Spleen (tissue), 11 donors: ENCODE data around the gene SORL1. TPM values are rescaled to one million over a fixed set of nuclear protein-coding genes. Genes with fewer than 3 reads are reported as not detected.

ENCODE experiments used
- DNase-seq: peaks from one replicate; pipeline ENCODE4 v3.0.0-alpha.2; 2020
- H3K27ac ChIP-seq, 8 donors: fragments of 200-600 bp; sonication (generic) in 7 of 8; 1 replicate in 4 of 8; 2 replicates in 4 of 8; pipeline versions ENCODE4 v1.5.0 to v1.8.0; 2016 to 2021; ENCODE audit warnings: inconsistent platforms in 4 of 8, mild to moderate bottlenecking in 4 of 8, moderate library complexity in 1 of 8
- H3K27me3 ChIP-seq, 7 donors: fragments of 200-600 bp; sonication (generic) in 6 of 7; replicated peaks in 1 of 7; 1 replicate in 4 of 7; 2 replicates in 3 of 7; pipeline versions ENCODE4 v1.5.0 to v1.8.0; 2016 to 2021; ENCODE audit warnings: inconsistent platforms in 3 of 7, mild to moderate bottlenecking in 1 of 7
- H3K36me3 ChIP-seq, 6 donors: fragments of 200-600 bp; sonication (generic) in 5 of 6; 1 replicate in 4 of 6; 2 replicates in 2 of 6; pipeline versions ENCODE4 v1.5.0 to v1.8.0; 2016 to 2021; ENCODE audit warnings: inconsistent platforms in 2 of 6
- H3K4me1 ChIP-seq, 6 donors: fragments of 200-600 bp; sonication (generic) in 5 of 6; 1 replicate in 3 of 6; 2 replicates in 3 of 6; pipeline versions ENCODE4 v1.5.0 to v1.8.0; 2016 to 2021; ENCODE audit warnings: inconsistent platforms in 3 of 6
- H3K4me3 ChIP-seq, 8 donors: fragments of 200-600 bp; sonication (generic) in 7 of 8; 1 replicate in 4 of 8; 2 replicates in 4 of 8; pipeline versions ENCODE4 v1.5.0 to v1.8.0; 2016 to 2021; ENCODE audit warnings: inconsistent platforms in 4 of 8, mild to moderate bottlenecking in 4 of 8, moderate library complexity in 2 of 8
- H3K9me3 ChIP-seq, 8 donors: fragments of 200-600 bp; sonication (generic) in 7 of 8; 1 replicate in 4 of 8; 2 replicates in 4 of 8; pipeline versions ENCODE4 v1.5.0 to v1.8.0; 2016 to 2021; ENCODE audit warnings: inconsistent platforms in 4 of 8
- CTCF ChIP-seq, 11 experiments: fragments of 200-600 bp in 7 of 11; fragments of 450-650 bp in 4 of 11; sonication (generic) in 4 of 11; IDR thresholded peaks in 8 of 11; conservative IDR thresholded peaks in 3 of 11; 1 replicate in 7 of 11; 2 replicates in 4 of 11; pipeline versions ENCODE4 v1.4.0 to v1.8.0; 2016 to 2021; ENCODE audit warnings: antibody characterized with exemption in 11 of 11, inconsistent platforms in 4 of 11, mild to moderate bottlenecking in 1 of 11
- POLR2A ChIP-seq, 3 donors: fragments of 450-650 bp; IDR thresholded peaks; one replicate each; pipeline ENCODE4 v1.5.1; 2017; ENCODE audit warnings: antibody characterized with exemption in 3 of 3, mild to moderate bottlenecking in 1 of 3
- POLR2AphosphoS5 ChIP-seq, 3 donors: sonication (generic); formaldehyde crosslinking; IDR thresholded peaks; one replicate each; pipeline ENCODE4 v1.5.1; 2017; ENCODE audit warnings: antibody characterized with exemption in 3 of 3
- WGBS, 5 donors: extraction: QIAGEN DNeasy Blood & Tissue Kit in 3 of 5; methylation state at CpG; one replicate each; pipeline versions ENCODE4 v1.1.5 to v1.1.7; 2013 to 2018; 5-methylcytosine and 5-hydroxymethylcytosine counted together
- intact Hi-C: fragments of 100-400 bp; cut with DNase I; formaldehyde crosslinking; loops from one replicate; pipeline ENCODE4 v1.15.0; 2023; ENCODE audit warnings: low total_unique reads
- polyA plus RNA-seq, 3 donors: library from polyadenylated mRNA; stranded (reverse); fragments of 200-250 nt; gene quantifications; one replicate each; pipeline ENCODE4 v1.2.1, GENCODE V29; 2013
- total RNA-seq, 7 donors: library from RNA; depleted of rRNA in 3 of 7; stranded (reverse); fragments of >200 nt in 3 of 7; fragmentation: NEBNext Ultra II Directional in 4 of 7; extraction: Animal tissue kit (Norgen Biotek cat#: 25700) in 4 of 7; gene quantifications; one replicate each; pipeline versions ENCODE4 v1.1.0 to v1.2.1, GENCODE V29; 2016 to 2021
- donor health status: healthy with polysubstance abuse.
- donor health status: DM: no; HTN: no; CAD: no; lungs with moderate emphysema.
- donor health status: DM: no; HTN: no; CAD: no.
- donor health status: Bipolar disorder and iron deficiency.
- donor health status: healthy.
- donor health status: DM: no; HTN: no; CAD: no.
- donor health status: DM: yes; HTN: yes; CAD: no.

SORL1 gene
- total and polyA plus RNA-seq, 10 donors: 3.8 to 328 (median 148) TPM

- peak overlapping the region; percentile 57 to 94 (median 90) for H3K27ac ChIP-seq
- intact Hi-C loops: no loop called here
- H3K27me3 ChIP-seq: no peaks in the 10 kb centered on the region
- H3K9me3 ChIP-seq: no peaks in the 10 kb centered on the region
- no peaks in the 10 kb centered on the region for H3K36me3 ChIP-seq
- DNase-seq: peak; percentile 88
- WGBS, 5 donors: 35 to 53% (median 43%) methylated on average over 7 of the region's 7 CpGs
- H3K4me1 ChIP-seq: peaks cover 27 to 98% (median 52%) of the 10 kb centered on the region in 6 donors
- no peak for TF ChIP-seq POLR2A (IDR thresholded peaks at IDR 0.05)
- TF ChIP-seq CTCF (IDR thresholded peaks at IDR 0.05 in 8 of 11, conservative IDR thresholded peaks at IDR 0.05 in 3 of 11): no peak
- TF ChIP-seq POLR2AphosphoS5 (IDR thresholded peaks at IDR 0.05): peak; percentile 50 to 84 (median 60)
- H3K4me3 ChIP-seq: peak overlapping the region in 1 of 8 donors; percentile 59
Observed at GRCh38 chr11:121418625-121419114, 33.4 kb upstream of the SORL1 start.

DNA sequence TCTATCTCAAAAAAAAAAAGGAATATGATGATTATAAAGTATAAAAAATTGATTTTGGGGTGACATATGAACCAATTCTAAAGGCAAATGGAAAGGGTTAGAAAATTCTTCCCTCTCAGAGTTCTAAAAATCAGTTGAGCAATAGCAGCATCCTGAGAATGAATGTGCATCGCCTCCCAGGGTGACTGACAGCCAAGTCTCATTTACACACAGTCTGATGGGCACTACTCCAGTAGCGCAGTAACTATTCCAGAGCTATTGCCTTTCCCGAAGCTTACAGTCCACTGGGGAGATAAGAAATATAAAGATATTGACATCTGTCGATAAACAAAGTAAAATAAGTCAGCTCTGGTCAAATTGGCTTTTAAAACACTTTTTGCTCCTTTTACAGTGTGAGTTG is 32.3 kb upstream of the SORL1 start:
- Histone ChIP-seq H3K27me3 (no peaks in the 10 kb centered on the region), H3K4me1 (peaks cover 27 to 93% (median 52%) of the 10 kb centered on the region in 6 donors), H3K27ac (peak overlapping the region in 6 of 8 donors; percentile 87 to 94 (median 91)), H3K4me3 (no peak overlapping the region), H3K9me3 (no peaks in the 10 kb centered on the region), H3K36me3 (no peaks in the 10 kb centered on the region)
- no peak for DNase-seq
- WGBS, 5 donors: 53 to 82% (median 70%) methylated on average over 4 of the region's 4 CpGs
- intact Hi-C loops: no loop called here
- TF ChIP-seq POLR2A (IDR thresholded peaks at IDR 0.05) (no peak), CTCF (IDR thresholded peaks at IDR 0.05 in 8 of 11, conservative IDR thresholded peaks at IDR 0.05 in 3 of 11) (no peak), POLR2AphosphoS5 (IDR thresholded peaks at IDR 0.05) (no peak)

DNA sequence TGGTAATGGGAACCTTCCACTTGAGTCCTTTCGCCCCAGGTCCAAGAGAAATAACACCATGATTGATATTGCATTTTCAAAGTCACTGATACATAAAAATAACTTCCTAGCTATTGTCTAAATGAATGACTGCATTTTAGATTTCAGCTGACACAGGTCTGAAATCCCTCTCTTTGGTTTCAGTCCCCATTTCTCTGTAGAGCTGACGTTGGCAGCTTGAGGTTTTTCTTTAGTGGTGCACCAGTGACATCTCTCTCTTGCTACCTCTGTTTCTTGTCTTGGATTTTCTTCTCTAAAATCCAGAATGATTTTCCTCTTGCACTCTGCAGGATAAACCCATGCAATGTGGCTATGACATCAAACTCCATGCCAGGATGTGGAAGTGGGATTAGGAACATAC is 31.7 kb upstream of the SORL1 start:
- TF ChIP-seq CTCF (IDR thresholded peaks at IDR 0.05 in 8 of 11, conservative IDR thresholded peaks at IDR 0.05 in 3 of 11): no peak
- no peak for TF ChIP-seq POLR2A (IDR thresholded peaks at IDR 0.05)
- TF ChIP-seq POLR2AphosphoS5 (IDR thresholded peaks at IDR 0.05): no peak
- H3K4me3 ChIP-seq: no peak overlapping the region
- H3K27ac ChIP-seq: peak overlapping the region in 3 of 8 donors; percentile 91 to 94 (median 92)
- DNase-seq: no peak
- WGBS, 5 donors: 77 to 86% (median 80%) methylated on average over 2 of the region's 2 CpGs
- intact Hi-C loops: no loop called here
- H3K4me1 ChIP-seq: peaks cover 27 to 87% (median 52%) of the 10 kb centered on the region in 6 donors
- H3K27me3 ChIP-seq: no peaks in the 10 kb centered on the region
- H3K9me3 ChIP-seq: no peaks in the 10 kb centered on the region
- no peaks in the 10 kb centered on the region for H3K36me3 ChIP-seq

- Histone ChIP-seq H3K9me3 (no peaks in the 10 kb centered on the region), H3K4me3 (no peak overlapping the region), H3K36me3 (no peaks in the 10 kb centered on the region), H3K27ac (peak overlapping the region in 2 of 8 donors; percentile 33 to 94), H3K27me3 (peaks cover 0 to under 1% (median 0%) of the 10 kb centered on the region in 7 donors), H3K4me1 (peaks cover 22 to 78% (median 50%) of the 10 kb centered on the region in 6 donors)
- no peak for TF ChIP-seq POLR2AphosphoS5 (IDR thresholded peaks at IDR 0.05)
- no peak for TF ChIP-seq POLR2A (IDR thresholded peaks at IDR 0.05)
- no peak for TF ChIP-seq CTCF (IDR thresholded peaks at IDR 0.05 in 8 of 11, conservative IDR thresholded peaks at IDR 0.05 in 3 of 11)
- 45 to 80% (median 72%) methylated on average over 4 of the region's 4 CpGs for WGBS, 5 donors
- DNase-seq: no peak
- intact Hi-C loops: no loop called here
Observed at GRCh38 chr11:121421149-121421901, 30.8 kb upstream of the SORL1 start.
